Suppressor macrophage treated with lipopolysaccharide for 4 hours (primary cell): ENCODE results near the gene PLCE1.
"Not testable (repeated sequence)": the region's sequence is repeated elsewhere in the genome, so short reads cannot be mapped to it uniquely, and the experiment has no call there.

Experiments used
- DNase-seq: peaks from one replicate; pipeline ENCODE4 v3.0.0-alpha.2; 2020

PLCE1 gene

GRCh38 chr10:93993782-93994437, at the start of gene PLCE1:
PLCE1 (plus strand) TSS chr10:93993931; CDS start chr10:94031047, 37,116 bp downstream.
- peak; percentile 10 for DNase-seq

GRCh38 chr10:93945819-93946218, 47.9 kb upstream of the PLCE1 start:
- no peak for DNase-seq

- no peak for DNase-seq
Observed at GRCh38 chr10:93947055-93947454, 46.7 kb upstream of the PLCE1 start.

GRCh38 chr10:93947524-93947923, 46.2 kb upstream of the PLCE1 start:
- DNase-seq = no peak

GRCh38 chr10:93951905-93952304, 41.8 kb upstream of the PLCE1 start:
- DNase-seq = no peak

- DNase-seq = no peak
Observed at GRCh38 chr10:93954299-93954698, 39.4 kb upstream of the PLCE1 start.

- DNase-seq = no peak
Observed at GRCh38 chr10:93954726-93955363, 38.9 kb upstream of the PLCE1 start.

- DNase-seq = no peak
Observed at GRCh38 chr10:93958834-93959233, 34.9 kb upstream of the PLCE1 start.

- DNase-seq = not testable (repeated sequence)
Observed at GRCh38 chr10:93960988-93961387, 32.7 kb upstream of the PLCE1 start.

- no peak for DNase-seq
Observed at GRCh38 chr10:93962973-93963372, 30.8 kb upstream of the PLCE1 start.

GRCh38 chr10:93963434-93963833, 30.3 kb upstream of the PLCE1 start:
- no peak for DNase-seq

- DNase-seq = no peak
Observed at GRCh38 chr10:93965911-93966310, 27.8 kb upstream of the PLCE1 start.

GRCh38 chr10:93967756-93968155, 26.0 kb upstream of the PLCE1 start:
- no peak for DNase-seq

GRCh38 chr10:93968540-93968945, 25.2 kb upstream of the PLCE1 start:
- no peak for DNase-seq

GRCh38 chr10:93970433-93971010, 23.2 kb upstream of the PLCE1 start:
- DNase-seq = not testable (repeated sequence)

GRCh38 chr10:93973748-93974445, 19.8 kb upstream of the PLCE1 start:
- DNase-seq = no peak

GRCh38 chr10:93977442-93977841, 16.3 kb upstream of the PLCE1 start:
- DNase-seq = no peak

GRCh38 chr10:93980486-93980885, 13.2 kb upstream of the PLCE1 start:
- DNase-seq = no peak

- no peak for DNase-seq
Observed at GRCh38 chr10:93991114-93991513, 2.6 kb upstream of the PLCE1 start.

- DNase-seq = no peak
Observed at GRCh38 chr10:93991596-93992284, 2.0 kb upstream of the PLCE1 start.

- no peak for DNase-seq
Observed at GRCh38 chr10:93992400-93993030, 1.2 kb upstream of the PLCE1 start.

GRCh38 chr10:93993414-93993781, 333 bp upstream of the PLCE1 start:
- no peak for DNase-seq

GRCh38 chr10:93994438-93994801, 689 bp downstream of the PLCE1 start:
- DNase-seq = no peak
